ENCODE measurements around the gene EME1.

DNA sequence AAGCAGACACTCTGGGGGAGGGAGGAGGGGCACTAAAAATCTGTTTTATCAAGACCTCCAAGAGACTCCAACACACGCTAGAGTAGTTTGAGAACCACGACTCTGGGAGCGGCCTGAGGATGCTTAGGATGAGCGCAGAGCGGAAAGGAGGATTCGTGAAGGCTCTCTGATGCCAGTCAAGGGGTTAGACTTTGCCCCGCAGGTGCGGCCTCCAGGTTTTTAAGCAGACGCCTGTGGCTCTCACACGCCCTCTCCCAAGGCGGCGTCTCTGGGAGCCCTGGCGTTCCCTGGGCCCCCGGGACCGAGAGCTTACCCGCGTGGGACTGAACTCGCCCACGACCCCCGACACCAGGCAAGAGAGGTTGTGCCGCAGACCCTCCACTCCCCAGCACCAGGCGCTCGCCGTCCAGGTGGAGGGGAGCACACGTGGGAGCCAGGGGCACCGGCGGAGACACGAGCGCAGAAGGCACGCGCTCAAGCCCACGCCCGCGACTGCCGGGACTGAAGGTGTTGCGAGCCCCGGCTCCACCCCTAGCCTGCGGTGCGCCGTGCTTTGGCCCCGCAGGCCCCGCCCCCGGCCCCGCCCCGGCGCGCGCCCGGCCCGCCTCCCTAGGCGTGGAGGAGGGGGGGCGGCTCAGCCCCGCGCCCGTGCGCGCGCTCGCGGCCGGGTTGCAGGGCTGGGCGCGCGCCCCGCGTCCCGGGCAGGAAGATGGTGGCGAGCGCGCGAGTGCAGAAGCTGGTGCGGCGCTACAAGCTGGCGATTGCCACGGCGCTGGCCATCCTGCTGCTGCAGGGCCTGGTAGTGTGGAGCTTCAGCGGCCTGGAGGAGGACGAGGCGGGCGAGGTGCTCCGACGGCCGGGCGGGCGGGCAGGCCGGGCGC is 27.4 kb upstream of the EME1 start, which contains the start of gene XYLT2:
- TF ChIP-seq, protein P1, sequence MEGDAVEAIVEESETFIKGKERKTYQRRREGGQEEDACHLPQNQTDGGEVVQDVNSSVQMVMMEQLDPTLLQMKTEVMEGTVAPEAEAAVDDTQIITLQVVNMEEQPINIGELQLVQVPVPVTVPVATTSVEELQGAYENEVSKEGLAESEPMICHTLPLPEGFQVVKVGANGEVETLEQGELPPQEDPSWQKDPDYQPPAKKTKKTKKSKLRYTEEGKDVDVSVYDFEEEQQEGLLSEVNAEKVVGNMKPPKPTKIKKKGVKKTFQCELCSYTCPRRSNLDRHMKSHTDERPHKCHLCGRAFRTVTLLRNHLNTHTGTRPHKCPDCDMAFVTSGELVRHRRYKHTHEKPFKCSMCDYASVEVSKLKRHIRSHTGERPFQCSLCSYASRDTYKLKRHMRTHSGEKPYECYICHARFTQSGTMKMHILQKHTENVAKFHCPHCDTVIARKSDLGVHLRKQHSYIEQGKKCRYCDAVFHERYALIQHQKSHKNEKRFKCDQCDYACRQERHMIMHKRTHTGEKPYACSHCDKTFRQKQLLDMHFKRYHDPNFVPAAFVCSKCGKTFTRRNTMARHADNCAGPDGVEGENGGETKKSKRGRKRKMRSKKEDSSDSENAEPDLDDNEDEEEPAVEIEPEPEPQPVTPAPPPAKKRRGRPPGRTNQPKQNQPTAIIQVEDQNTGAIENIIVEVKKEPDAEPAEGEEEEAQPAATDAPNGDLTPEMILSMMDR (IDR thresholded peaks at IDR 0.05): no peak
- TF ChIP-seq POLR2A (IDR thresholded peaks at IDR 0.05) (peak; percentile 10), EP300 (IDR thresholded peaks at IDR 0.05) (no peak)

Measured in ovary (tissue), 3 donors.